Liver (tissue), 9 donors: ENCODE measurements around the gene TMEM131. TPM values are rescaled to one million over a fixed set of nuclear protein-coding genes. Genes with fewer than 3 reads are reported as not detected.

Experiments used
- DNase-seq: peaks from one replicate; pipeline ENCODE4 v3.0.0-alpha.2; 2017; ENCODE audit warnings: low spot score
- H3K27ac ChIP-seq, 2 donors: one replicate each; pipeline ENCODE4 v1.7.0; 2013; ENCODE audit warnings: inconsistent platforms in 2 of 2, low read length in 2 of 2, control low read depth in 1 of 2, low read depth in 1 of 2, mild to moderate bottlenecking in 1 of 2
- H3K27me3 ChIP-seq, 4 donors: one replicate each; pipeline versions ENCODE4 v1.6.1 to v1.7.0; 2013; ENCODE audit warnings: low read length in 3 of 4, inconsistent platforms in 1 of 4, mild to moderate bottlenecking in 1 of 4, moderate library complexity in 1 of 4; ENCODE audit not compliant: control insufficient read depth in 4 of 4, insufficient read depth in 4 of 4
- H3K36me3 ChIP-seq, 4 donors: one replicate each; pipeline versions ENCODE4 v1.6.1 to v1.7.0; 2013; ENCODE audit warnings: low read length in 3 of 4, mild to moderate bottlenecking in 3 of 4, low read depth in 1 of 4, moderate library complexity in 1 of 4; ENCODE audit not compliant: control insufficient read depth in 4 of 4, insufficient read depth in 3 of 4
- H3K4me1 ChIP-seq, 4 donors: one replicate each; pipeline versions ENCODE4 v1.6.1 to v1.7.0; 2013; ENCODE audit warnings: low read length in 3 of 4, mild to moderate bottlenecking in 3 of 4, moderate library complexity in 1 of 4; ENCODE audit not compliant: control insufficient read depth in 4 of 4, insufficient read depth in 4 of 4
- H3K4me3 ChIP-seq, 3 donors: one replicate each; pipeline versions ENCODE4 v1.6.1 to v1.7.0; 2013; ENCODE audit warnings: low read length in 3 of 3, control low read depth in 1 of 3, low read depth in 1 of 3, mild to moderate bottlenecking in 1 of 3
- H3K9ac ChIP-seq, 2 donors: one replicate each; pipeline ENCODE4 v1.7.0; 2013; ENCODE audit warnings: low read length in 2 of 2, mild to moderate bottlenecking in 2 of 2, moderate library complexity in 2 of 2, control low read depth in 1 of 2, low read depth in 1 of 2
- H3K9me3 ChIP-seq, 4 donors: one replicate each; pipeline versions ENCODE4 v1.6.1 to v1.7.0; 2013; ENCODE audit warnings: low read length in 3 of 4; ENCODE audit not compliant: control insufficient read depth in 4 of 4
- EGR1 ChIP-seq, 2 donors: IDR thresholded peaks; 2 replicates each; pipeline ENCODE4 v1.6.1; 2016 to 2018; ENCODE audit warnings: antibody characterized with exemption in 2 of 2, low read depth in 2 of 2
- FOXA1 ChIP-seq: IDR thresholded peaks from 2 replicates; pipeline ENCODE4 v1.6.1; 2016; ENCODE audit warnings: antibody characterized with exemption
- FOXA2 ChIP-seq: IDR thresholded peaks from 2 replicates; pipeline ENCODE4 v1.6.1; 2016; ENCODE audit warnings: antibody characterized with exemption
- GABPA ChIP-seq, 2 donors: IDR thresholded peaks in 1 of 2; conservative IDR thresholded peaks in 1 of 2; 2 replicates each; pipeline ENCODE4 v1.6.1; 2016; ENCODE audit warnings: antibody characterized with exemption in 2 of 2, mild to moderate bottlenecking in 1 of 2, moderate library complexity in 1 of 2
- HNF4A ChIP-seq, 2 donors: conservative IDR thresholded peaks; 2 replicates each; pipeline ENCODE4 v1.6.1; 2016; ENCODE audit warnings: antibody characterized with exemption in 2 of 2, mild to moderate bottlenecking in 2 of 2
- HNF4G ChIP-seq: IDR thresholded peaks from 2 replicates; pipeline ENCODE4 v1.6.1; 2016; ENCODE audit warnings: antibody characterized with exemption
- JUND ChIP-seq, 2 donors: IDR thresholded peaks; 2 replicates each; pipeline ENCODE4 v1.6.1; 2016; ENCODE audit warnings: antibody characterized with exemption in 2 of 2
- NR2F2 ChIP-seq: IDR thresholded peaks from 2 replicates; pipeline ENCODE4 v1.6.1; 2016; ENCODE audit warnings: antibody characterized with exemption
- RAD21 ChIP-seq, 2 donors: IDR thresholded peaks; 2 replicates each; pipeline ENCODE4 v1.6.1; 2016; ENCODE audit warnings: antibody characterized with exemption in 2 of 2, mild to moderate bottlenecking in 2 of 2
- RXRA ChIP-seq, 2 donors: IDR thresholded peaks; 2 replicates each; pipeline ENCODE4 v1.6.1; 2017 to 2018; ENCODE audit warnings: antibody characterized with exemption in 2 of 2, mild to moderate bottlenecking in 1 of 2
- SP1 ChIP-seq: IDR thresholded peaks from 2 replicates; pipeline ENCODE4 v1.6.1; 2018; ENCODE audit warnings: antibody characterized with exemption, mild to moderate bottlenecking
- TAF1 ChIP-seq: conservative IDR thresholded peaks from 2 replicates; pipeline ENCODE4 v1.6.1; 2016; ENCODE audit warnings: antibody characterized with exemption, mild to moderate bottlenecking
- YY1 ChIP-seq: IDR thresholded peaks from 2 replicates; pipeline ENCODE4 v1.6.1; 2016; ENCODE audit warnings: antibody characterized with exemption, mild to moderate bottlenecking
- WGBS: extraction: QIAGEN DNeasy Blood & Tissue Kit; methylation state at CpG from one replicate; pipeline ENCODE4 v1.1.7; 2013; 5-methylcytosine and 5-hydroxymethylcytosine counted together
- polyA plus RNA-seq, 2 donors: library from polyadenylated mRNA; stranded (reverse) in 1 of 2; unstranded in 1 of 2; fragments of 200-250 nt in 1 of 2; fragments of >200 nt in 1 of 2; fragmentation: Nextera tagmentation in 1 of 2; extraction: Ambion mirVana in 1 of 2; gene quantifications; one replicate each; pipeline versions ENCODE4 v1.2.1 to v1.2.3, GENCODE V29; 2013 to 2015
- total RNA-seq, 2 donors: library from RNA; depleted of rRNA; stranded (reverse); fragments of >200 nt; gene quantifications; one replicate each; pipeline ENCODE4 v1.2.3, GENCODE V29; 2014
- TF ChIP-seq, protein P1 (sequence below): fragments of 150-350 bp; IDR thresholded peaks from 2 replicates; pipeline ENCODE4 v1.5.1; 2017; ENCODE audit warnings: improper control_type of control experiment, low read depth, low read length; ENCODE audit not compliant: missing input control
- TF ChIP-seq, protein P2 (sequence below): IDR thresholded peaks from 2 replicates; pipeline ENCODE4 v1.6.1; 2016; ENCODE audit warnings: antibody characterized with exemption
- TF ChIP-seq, protein P3 (sequence below): IDR thresholded peaks from 2 replicates; pipeline ENCODE4 v1.6.1; 2016; ENCODE audit warnings: antibody characterized with exemption, mild to moderate bottlenecking
- TF ChIP-seq, protein P4 (sequence below): IDR thresholded peaks from 2 replicates; pipeline ENCODE4 v1.6.1; 2016; ENCODE audit warnings: antibody characterized with exemption
- TF ChIP-seq, protein P5 (sequence below): IDR thresholded peaks from 2 replicates; pipeline ENCODE4 v1.6.1; 2016; ENCODE audit warnings: antibody characterized with exemption
- donor health status: healthy.
- donor health status: healthy.
- donor health status: healthy.
- donor health status: healthy.
- donor health status: healthy.

Gene TMEM131
- total and polyA plus RNA-seq, 4 donors, result 6.1 to 22.8 (median 11.2) TPM

DNA sequence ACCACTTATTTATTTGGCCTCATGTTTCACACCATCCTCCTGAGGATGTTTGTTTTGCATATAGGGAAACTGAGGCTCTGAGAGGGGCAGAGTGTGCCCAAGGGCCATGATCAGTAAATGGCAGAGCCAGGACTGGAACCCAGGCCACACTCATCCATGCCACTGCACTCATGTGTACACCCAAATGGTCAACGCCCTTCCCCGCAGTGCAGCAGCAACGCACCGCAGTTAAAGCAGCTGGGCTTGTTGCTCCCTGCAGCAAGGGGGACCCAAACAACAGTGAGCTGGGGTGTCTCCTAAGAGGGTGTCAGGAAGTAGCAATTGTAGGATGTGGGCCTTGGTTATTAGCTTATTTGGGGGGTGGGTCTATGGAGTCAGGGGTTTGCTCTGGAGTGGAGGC is 245.7 kb downstream of the TMEM131 start:
- Histone ChIP-seq H3K27me3 (no peaks in the 10 kb centered on the region), H3K9me3 (no peaks in the 10 kb centered on the region), H3K27ac (no peak overlapping the region), H3K9ac (no peak overlapping the region), H3K4me1 (no peaks in the 10 kb centered on the region), H3K36me3 (peaks cover 1 to 12% (median 6%) of the 10 kb centered on the region in 4 donors), H3K4me3 (no peak overlapping the region)
- 98% methylated on average over 4 of the region's 4 CpGs for WGBS
- DNase-seq, result no peak
- TF ChIP-seq FOXA2 (no peak), HNF4G (no peak), NR2F2 (no peak), TAF1 (no peak), SP1 (no peak), RXRA (IDR thresholded peaks at IDR 0.05) (no peak), EGR1 (IDR thresholded peaks at IDR 0.05; ENCODE audit: low read depth in 2 of 2) (no peak), RAD21 (IDR thresholded peaks at IDR 0.05) (no peak), FOXA1 (no peak), JUND (IDR thresholded peaks at IDR 0.05) (no peak), YY1 (no peak), GABPA (IDR thresholded peaks at IDR 0.05 in 1 of 2, conservative IDR thresholded peaks at IDR 0.05 in 1 of 2) (no peak), HNF4A (conservative IDR thresholded peaks at IDR 0.05) (no peak)
- TF ChIP-seq, protein P1, sequence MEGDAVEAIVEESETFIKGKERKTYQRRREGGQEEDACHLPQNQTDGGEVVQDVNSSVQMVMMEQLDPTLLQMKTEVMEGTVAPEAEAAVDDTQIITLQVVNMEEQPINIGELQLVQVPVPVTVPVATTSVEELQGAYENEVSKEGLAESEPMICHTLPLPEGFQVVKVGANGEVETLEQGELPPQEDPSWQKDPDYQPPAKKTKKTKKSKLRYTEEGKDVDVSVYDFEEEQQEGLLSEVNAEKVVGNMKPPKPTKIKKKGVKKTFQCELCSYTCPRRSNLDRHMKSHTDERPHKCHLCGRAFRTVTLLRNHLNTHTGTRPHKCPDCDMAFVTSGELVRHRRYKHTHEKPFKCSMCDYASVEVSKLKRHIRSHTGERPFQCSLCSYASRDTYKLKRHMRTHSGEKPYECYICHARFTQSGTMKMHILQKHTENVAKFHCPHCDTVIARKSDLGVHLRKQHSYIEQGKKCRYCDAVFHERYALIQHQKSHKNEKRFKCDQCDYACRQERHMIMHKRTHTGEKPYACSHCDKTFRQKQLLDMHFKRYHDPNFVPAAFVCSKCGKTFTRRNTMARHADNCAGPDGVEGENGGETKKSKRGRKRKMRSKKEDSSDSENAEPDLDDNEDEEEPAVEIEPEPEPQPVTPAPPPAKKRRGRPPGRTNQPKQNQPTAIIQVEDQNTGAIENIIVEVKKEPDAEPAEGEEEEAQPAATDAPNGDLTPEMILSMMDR, result no peak
- TF ChIP-seq, protein P2, sequence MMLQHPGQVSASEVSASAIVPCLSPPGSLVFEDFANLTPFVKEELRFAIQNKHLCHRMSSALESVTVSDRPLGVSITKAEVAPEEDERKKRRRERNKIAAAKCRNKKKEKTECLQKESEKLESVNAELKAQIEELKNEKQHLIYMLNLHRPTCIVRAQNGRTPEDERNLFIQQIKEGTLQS, result no peak
- TF ChIP-seq, protein P3, sequence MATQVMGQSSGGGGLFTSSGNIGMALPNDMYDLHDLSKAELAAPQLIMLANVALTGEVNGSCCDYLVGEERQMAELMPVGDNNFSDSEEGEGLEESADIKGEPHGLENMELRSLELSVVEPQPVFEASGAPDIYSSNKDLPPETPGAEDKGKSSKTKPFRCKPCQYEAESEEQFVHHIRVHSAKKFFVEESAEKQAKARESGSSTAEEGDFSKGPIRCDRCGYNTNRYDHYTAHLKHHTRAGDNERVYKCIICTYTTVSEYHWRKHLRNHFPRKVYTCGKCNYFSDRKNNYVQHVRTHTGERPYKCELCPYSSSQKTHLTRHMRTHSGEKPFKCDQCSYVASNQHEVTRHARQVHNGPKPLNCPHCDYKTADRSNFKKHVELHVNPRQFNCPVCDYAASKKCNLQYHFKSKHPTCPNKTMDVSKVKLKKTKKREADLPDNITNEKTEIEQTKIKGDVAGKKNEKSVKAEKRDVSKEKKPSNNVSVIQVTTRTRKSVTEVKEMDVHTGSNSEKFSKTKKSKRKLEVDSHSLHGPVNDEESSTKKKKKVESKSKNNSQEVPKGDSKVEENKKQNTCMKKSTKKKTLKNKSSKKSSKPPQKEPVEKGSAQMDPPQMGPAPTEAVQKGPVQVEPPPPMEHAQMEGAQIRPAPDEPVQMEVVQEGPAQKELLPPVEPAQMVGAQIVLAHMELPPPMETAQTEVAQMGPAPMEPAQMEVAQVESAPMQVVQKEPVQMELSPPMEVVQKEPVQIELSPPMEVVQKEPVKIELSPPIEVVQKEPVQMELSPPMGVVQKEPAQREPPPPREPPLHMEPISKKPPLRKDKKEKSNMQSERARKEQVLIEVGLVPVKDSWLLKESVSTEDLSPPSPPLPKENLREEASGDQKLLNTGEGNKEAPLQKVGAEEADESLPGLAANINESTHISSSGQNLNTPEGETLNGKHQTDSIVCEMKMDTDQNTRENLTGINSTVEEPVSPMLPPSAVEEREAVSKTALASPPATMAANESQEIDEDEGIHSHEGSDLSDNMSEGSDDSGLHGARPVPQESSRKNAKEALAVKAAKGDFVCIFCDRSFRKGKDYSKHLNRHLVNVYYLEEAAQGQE, result no peak
- TF ChIP-seq, protein P4, sequence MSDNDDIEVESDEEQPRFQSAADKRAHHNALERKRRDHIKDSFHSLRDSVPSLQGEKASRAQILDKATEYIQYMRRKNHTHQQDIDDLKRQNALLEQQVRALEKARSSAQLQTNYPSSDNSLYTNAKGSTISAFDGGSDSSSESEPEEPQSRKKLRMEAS, result no peak
- TF ChIP-seq, protein P5, sequence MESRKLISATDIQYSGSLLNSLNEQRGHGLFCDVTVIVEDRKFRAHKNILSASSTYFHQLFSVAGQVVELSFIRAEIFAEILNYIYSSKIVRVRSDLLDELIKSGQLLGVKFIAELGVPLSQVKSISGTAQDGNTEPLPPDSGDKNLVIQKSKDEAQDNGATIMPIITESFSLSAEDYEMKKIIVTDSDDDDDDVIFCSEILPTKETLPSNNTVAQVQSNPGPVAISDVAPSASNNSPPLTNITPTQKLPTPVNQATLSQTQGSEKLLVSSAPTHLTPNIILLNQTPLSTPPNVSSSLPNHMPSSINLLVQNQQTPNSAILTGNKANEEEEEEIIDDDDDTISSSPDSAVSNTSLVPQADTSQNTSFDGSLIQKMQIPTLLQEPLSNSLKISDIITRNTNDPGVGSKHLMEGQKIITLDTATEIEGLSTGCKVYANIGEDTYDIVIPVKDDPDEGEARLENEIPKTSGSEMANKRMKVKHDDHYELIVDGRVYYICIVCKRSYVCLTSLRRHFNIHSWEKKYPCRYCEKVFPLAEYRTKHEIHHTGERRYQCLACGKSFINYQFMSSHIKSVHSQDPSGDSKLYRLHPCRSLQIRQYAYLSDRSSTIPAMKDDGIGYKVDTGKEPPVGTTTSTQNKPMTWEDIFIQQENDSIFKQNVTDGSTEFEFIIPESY, result no peak
